Measurements from ENCODE around the gene STAC2.

The STAC2 gene

DNA sequence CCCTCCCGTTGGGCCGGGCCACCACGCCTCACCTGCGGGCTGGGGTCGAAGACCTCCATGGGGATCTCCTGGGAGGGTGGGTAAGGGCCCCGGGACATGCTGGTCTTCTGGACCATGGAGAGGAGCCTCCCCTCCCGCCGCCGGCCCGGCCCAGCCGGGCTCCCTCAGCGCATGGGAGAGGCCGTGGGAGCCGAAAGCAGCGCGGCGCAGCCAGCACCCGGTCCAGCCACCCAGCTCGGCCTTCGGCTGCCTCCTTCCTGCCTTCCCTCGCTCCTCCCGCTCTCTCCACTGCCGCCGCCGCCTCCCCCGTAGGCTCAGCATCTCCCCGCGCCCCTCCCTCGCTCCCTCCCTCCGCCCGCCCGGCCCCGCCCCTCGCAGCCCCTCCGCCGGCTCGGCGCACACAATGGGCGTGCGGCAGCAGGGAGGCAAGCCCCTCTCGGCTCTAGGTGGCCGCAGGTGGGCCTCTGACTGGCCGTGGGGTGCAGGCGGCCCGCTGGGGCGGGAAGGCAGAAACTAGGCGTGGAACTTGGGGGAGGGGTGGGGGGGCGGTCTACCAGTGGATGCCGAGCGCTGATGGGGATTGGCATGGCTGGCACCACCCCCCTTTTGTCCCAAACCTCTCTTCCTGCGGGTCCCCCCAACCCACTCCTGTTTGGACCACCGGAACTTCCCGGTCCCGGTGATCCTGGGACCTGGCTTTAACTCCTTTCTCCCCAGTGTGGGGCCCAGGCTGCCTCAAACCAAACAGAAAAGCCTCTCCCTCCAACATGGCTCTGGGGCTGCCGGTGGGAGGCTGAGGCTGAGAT, 28.2 kb downstream of the STAC2 start, which contains the start of gene CACNB1:
TSS of gene CACNB1 (minus strand) at position 290 of the 806 bp plus-strand sequence. CDS start at position 116, 174 bp downstream.
- H3K27me3 ChIP-seq (ENCODE audit: control insufficient read depth, insufficient read depth, low read length): no peaks in the 10 kb centered on the region
- peak within 1 kb of the TSS; percentile 46 for H3K9ac ChIP-seq (ENCODE audit: low read length)
- H3K36me3 ChIP-seq (ENCODE audit: control insufficient read depth, insufficient read depth, low read length): peaks cover 21% of the 10 kb centered on the region
- peak within 1 kb of the TSS; percentile 75 for H3K27ac ChIP-seq (ENCODE audit: low read depth, low read length)
- peaks cover 12% of the 10 kb centered on the region for H3K4me1 ChIP-seq (ENCODE audit: control insufficient read depth, insufficient read depth, low read length)
- peak within 1 kb of the TSS; percentile 69 for H3K4me3 ChIP-seq (ENCODE audit: low read length)

DNA sequence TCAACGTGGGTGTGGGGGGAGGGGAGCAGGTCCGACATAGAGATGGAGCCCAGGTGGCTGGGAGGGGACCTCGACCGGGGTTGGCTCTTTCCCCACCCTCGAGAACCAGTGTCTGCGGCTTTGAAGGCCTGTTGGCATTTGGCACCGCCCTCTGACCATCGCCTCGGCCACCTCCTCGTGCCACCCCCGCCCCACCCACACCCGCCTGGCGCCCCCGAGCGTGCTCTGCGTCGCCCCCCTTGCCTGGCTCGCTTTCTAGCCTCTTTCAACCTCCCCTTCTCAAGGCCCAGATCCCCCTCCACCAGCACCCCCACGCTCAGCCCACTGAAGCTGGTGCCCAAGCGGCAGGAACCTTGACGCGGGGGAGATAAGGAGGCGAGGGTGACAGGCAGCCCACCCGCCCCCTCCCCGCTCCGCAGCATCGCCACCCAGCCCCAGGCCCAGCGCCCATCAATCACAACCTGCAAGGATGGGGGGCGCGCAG, 28.9 kb downstream of the STAC2 start:
- H3K4me1 ChIP-seq (ENCODE audit: control insufficient read depth, insufficient read depth, low read length): peaks cover 12% of the 10 kb centered on the region
- peak overlapping the region; percentile 75 for H3K27ac ChIP-seq (ENCODE audit: low read depth, low read length)
- peaks cover 20% of the 10 kb centered on the region for H3K36me3 ChIP-seq (ENCODE audit: control insufficient read depth, insufficient read depth, low read length)
- no peaks in the 10 kb centered on the region for H3K27me3 ChIP-seq (ENCODE audit: control insufficient read depth, insufficient read depth, low read length)
- peak overlapping the region; percentile 69 for H3K4me3 ChIP-seq (ENCODE audit: low read length)
- H3K9ac ChIP-seq (ENCODE audit: low read length): peak overlapping the region; percentile 46

DNA sequence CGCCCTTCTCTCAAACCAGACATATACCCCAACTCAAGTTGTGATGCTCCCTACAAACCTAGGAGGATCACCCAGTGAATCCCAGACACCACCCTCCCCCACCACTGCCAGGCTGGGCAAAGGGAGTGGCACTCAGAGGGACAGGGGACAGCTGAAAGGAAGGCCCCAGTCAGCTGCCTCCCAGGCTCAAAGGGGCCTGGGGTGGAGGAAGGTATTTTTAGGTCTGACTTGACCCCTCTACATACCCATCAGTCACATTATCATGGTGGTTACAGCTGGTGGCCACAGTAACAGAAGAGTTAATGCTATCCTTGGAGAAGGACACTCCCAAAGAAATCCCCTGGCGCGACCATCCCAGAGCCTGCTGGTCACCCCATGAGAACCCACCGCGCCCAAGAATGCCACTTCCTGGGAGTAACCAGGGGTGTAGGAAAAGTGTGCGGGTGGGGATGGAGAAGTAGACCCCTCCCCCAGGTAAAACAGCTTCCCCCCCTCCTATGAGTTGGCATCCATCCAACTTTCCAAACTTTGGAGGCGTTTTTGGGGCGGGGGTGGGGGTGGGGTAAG, 29.4 kb downstream of the STAC2 start:
- Histone ChIP-seq H3K27me3 (ENCODE audit: control insufficient read depth, insufficient read depth, low read length) (no peaks in the 10 kb centered on the region), H3K9ac (ENCODE audit: low read length) (no peak overlapping the region), H3K27ac (ENCODE audit: low read depth, low read length) (no peak overlapping the region), H3K36me3 (ENCODE audit: control insufficient read depth, insufficient read depth, low read length) (peaks cover 20% of the 10 kb centered on the region), H3K4me3 (ENCODE audit: low read length) (peak overlapping the region; percentile 53), H3K4me1 (ENCODE audit: control insufficient read depth, insufficient read depth, low read length) (peaks cover 11% of the 10 kb centered on the region)

DNA sequence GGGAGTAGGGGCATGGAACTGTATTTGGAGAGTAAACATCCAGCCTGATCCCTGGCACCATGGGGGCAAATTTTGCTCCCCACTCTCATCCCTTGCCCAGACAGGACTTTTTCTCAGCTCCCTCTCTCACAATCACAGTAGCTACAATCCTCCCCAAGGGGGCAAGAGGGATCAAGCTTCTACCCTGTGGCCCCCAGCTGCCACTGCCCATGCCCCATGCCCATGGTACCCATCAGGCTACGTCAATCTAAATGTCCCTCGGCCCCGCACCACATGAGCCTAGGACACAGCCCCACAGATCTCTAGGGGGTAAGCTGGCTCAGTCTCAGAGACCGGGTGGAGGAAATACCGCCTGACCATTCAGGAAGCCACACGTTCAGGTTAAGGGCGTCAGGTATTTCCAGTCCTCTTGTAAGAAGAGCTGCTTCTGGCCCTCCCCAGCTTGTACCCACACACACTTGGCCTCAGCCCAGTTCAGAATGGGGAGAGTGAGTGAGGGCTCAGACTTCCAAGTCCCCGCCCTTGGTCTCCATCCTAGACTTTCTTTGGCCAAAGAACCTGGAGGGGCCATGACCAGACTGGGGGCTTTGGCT, 30.1 kb downstream of the STAC2 start:
- Histone ChIP-seq H3K36me3 (ENCODE audit: control insufficient read depth, insufficient read depth, low read length) (peaks cover 18% of the 10 kb centered on the region), H3K27ac (ENCODE audit: low read depth, low read length) (no peak overlapping the region), H3K9ac (ENCODE audit: low read length) (no peak overlapping the region), H3K4me1 (ENCODE audit: control insufficient read depth, insufficient read depth, low read length) (peaks cover 4% of the 10 kb centered on the region), H3K27me3 (ENCODE audit: control insufficient read depth, insufficient read depth, low read length) (no peaks in the 10 kb centered on the region), H3K4me3 (ENCODE audit: low read length) (peak overlapping the region; percentile 2)

DNA sequence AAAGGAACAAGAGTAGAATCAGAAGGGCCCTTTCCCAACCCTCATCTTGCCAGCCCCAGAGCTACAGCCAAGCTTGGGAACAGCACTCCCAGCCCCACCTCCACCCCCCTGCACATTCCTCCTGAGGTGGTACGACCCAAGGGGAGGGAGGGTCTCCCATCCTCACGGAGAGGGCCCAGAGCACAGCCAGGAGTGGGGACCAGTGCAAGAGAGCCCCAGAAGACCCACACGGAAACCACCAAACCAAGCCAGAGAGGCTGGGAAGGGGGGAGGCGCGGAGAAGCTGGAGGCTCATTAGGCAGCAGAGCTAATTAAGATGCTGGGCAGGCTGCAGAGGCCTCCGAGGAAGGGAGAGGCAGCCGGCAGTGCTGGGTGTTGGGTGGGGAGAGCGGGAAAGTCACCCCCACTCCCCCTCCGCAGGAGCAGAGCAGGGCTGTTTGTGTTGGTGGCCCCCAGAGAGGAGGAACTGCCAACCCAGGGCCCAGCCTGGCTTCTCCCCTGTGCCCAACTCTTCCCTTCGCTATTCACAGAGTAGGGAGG, 30.7 kb downstream of the STAC2 start:
- Histone ChIP-seq H3K4me1 (ENCODE audit: control insufficient read depth, insufficient read depth, low read length) (peaks cover 3% of the 10 kb centered on the region), H3K27ac (ENCODE audit: low read depth, low read length) (no peak overlapping the region), H3K4me3 (ENCODE audit: low read length) (no peak overlapping the region), H3K36me3 (ENCODE audit: control insufficient read depth, insufficient read depth, low read length) (peaks cover 18% of the 10 kb centered on the region), H3K9ac (ENCODE audit: low read length) (no peak overlapping the region), H3K27me3 (ENCODE audit: control insufficient read depth, insufficient read depth, low read length) (no peaks in the 10 kb centered on the region)

DNA sequence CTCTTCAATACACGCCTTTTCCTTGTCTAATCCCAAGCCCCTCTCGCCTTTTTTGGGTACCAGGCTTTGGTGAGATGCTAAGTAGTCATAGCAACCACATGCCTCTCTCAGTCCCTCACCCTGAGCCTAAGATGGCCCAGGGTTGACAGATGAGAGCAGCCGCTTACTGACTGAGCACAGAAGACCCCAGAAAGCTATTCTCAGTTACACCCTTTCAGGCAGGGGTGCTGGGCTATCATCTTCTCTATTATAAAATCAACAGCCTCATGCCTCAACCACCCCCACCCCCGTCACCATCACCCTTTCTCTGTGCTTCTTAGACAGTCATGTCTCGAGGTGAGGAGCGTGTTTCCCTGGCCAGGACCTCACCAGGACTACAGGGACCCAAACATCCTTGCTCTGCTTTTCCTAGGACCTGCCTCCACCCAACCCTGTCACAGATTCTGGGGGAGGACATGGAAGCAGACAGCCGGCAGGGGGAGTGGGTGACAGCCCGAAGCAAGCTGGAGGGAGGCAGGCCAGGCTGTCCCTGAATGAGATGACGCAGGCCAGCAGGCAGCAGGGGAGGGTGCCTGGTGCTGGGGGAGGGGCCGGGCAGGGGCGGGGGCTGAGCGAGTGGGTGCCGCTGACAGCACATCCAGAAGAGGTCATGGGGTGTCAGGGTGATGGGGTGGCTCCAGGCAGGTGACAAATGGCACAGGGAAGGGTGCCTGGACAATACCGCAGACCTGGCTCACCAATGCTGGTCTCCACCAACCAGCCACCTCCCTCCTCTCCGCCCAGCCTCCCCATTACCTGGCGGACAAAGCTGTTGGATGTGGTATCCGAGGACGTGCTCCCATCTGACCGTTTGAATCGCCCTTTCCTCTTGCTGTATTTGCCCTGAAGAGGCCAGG, 31.4 kb downstream of the STAC2 start:
- H3K9ac ChIP-seq (ENCODE audit: low read length): no peak overlapping the region
- H3K27me3 ChIP-seq (ENCODE audit: control insufficient read depth, insufficient read depth, low read length): no peaks in the 10 kb centered on the region
- no peak overlapping the region for H3K27ac ChIP-seq (ENCODE audit: low read depth, low read length)
- H3K36me3 ChIP-seq (ENCODE audit: control insufficient read depth, insufficient read depth, low read length): peaks cover 18% of the 10 kb centered on the region
- H3K4me3 ChIP-seq (ENCODE audit: low read length): no peak overlapping the region
- peaks cover 3% of the 10 kb centered on the region for H3K4me1 ChIP-seq (ENCODE audit: control insufficient read depth, insufficient read depth, low read length)

DNA sequence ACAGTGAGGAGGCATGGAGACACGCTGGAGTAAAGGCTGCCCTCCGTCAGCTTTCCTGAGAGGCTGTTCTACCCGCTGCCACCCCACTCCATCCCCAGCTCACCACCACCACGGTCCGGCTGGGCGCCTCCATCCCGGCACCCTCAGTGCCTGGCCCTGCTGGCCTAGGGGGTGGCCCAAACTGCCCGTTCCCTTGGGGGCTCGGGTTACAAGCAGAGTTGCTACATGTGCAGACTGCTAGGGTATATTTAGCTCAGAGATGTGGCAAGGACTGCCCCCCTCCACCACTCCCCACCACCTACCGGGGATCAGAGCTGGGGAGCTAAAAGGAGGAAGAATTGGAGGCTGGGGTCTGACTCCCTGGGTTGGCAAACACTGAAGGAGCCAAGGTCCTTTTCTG, 32.4 kb downstream of the STAC2 start:
- Histone ChIP-seq H3K27ac (ENCODE audit: low read depth, low read length) (no peak overlapping the region), H3K36me3 (ENCODE audit: control insufficient read depth, insufficient read depth, low read length) (peaks cover 18% of the 10 kb centered on the region), H3K27me3 (ENCODE audit: control insufficient read depth, insufficient read depth, low read length) (no peaks in the 10 kb centered on the region), H3K4me3 (ENCODE audit: low read length) (no peak overlapping the region), H3K9ac (ENCODE audit: low read length) (no peak overlapping the region), H3K4me1 (ENCODE audit: control insufficient read depth, insufficient read depth, low read length) (peaks cover 3% of the 10 kb centered on the region)

DNA sequence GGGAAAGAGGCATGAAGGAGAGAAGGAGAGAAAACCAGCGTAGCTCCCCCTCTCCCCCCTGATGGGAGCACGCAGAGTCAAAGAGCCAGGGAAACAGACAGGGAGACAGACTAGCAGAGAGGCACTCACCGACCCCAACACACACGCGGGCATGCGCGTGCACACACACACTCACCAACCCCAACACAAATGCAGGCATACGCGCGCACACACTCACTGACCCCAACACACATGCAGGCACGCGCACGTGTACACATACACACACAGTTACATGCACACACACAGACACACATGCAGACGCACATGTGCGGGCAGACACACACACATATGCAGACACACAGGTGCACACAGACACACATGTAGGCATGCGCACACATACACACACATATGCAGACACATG, 32.8 kb downstream of the STAC2 start:
- no peak overlapping the region for H3K9ac ChIP-seq (ENCODE audit: low read length)
- H3K36me3 ChIP-seq (ENCODE audit: control insufficient read depth, insufficient read depth, low read length): peaks cover 18% of the 10 kb centered on the region
- no peak overlapping the region for H3K27ac ChIP-seq (ENCODE audit: low read depth, low read length)
- peaks cover 3% of the 10 kb centered on the region for H3K4me1 ChIP-seq (ENCODE audit: control insufficient read depth, insufficient read depth, low read length)
- no peaks in the 10 kb centered on the region for H3K27me3 ChIP-seq (ENCODE audit: control insufficient read depth, insufficient read depth, low read length)
- no peak overlapping the region for H3K4me3 ChIP-seq (ENCODE audit: low read length)

DNA sequence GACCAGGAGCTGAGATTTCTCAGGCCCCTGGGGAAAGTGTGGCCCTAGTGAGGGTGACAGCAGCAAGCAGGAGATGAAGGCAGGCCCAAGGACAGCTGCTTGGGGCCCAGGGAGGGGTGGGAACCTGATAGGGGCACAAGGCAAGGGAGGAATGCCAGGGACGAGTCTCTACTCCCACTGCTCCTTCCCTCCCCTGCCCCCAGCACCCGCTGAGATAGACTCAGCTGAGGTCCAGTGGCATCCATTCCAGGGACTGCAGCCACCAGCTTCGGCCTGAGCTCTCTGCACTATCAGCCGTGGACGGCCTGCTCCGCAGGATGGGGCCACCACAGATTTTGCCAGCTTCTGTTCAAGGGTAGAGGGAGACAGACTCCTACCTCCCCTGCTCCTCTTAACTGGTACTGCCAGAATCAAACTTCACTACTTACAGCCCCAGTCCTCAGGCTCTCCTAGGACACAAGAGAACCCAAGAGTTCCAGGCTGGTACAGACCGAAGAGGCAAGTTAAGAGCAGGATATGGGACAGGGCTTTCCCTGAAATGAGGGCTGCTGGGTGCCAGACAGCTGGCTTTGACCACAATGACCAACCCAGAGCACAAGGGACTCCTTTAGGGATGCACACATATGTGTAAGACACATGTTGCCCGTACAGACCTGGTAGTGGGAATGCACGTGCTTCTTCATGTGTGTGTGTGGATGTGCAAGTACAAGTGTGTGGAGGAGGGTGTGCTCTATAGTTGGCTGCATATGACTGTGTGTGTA, 33.8 kb downstream of the STAC2 start:
- peaks cover 18% of the 10 kb centered on the region for H3K36me3 ChIP-seq (ENCODE audit: control insufficient read depth, insufficient read depth, low read length)
- no peak overlapping the region for H3K4me3 ChIP-seq (ENCODE audit: low read length)
- H3K27ac ChIP-seq (ENCODE audit: low read depth, low read length): no peak overlapping the region
- no peaks in the 10 kb centered on the region for H3K27me3 ChIP-seq (ENCODE audit: control insufficient read depth, insufficient read depth, low read length)
- peaks cover 3% of the 10 kb centered on the region for H3K4me1 ChIP-seq (ENCODE audit: control insufficient read depth, insufficient read depth, low read length)
- H3K9ac ChIP-seq (ENCODE audit: low read length): no peak overlapping the region

DNA sequence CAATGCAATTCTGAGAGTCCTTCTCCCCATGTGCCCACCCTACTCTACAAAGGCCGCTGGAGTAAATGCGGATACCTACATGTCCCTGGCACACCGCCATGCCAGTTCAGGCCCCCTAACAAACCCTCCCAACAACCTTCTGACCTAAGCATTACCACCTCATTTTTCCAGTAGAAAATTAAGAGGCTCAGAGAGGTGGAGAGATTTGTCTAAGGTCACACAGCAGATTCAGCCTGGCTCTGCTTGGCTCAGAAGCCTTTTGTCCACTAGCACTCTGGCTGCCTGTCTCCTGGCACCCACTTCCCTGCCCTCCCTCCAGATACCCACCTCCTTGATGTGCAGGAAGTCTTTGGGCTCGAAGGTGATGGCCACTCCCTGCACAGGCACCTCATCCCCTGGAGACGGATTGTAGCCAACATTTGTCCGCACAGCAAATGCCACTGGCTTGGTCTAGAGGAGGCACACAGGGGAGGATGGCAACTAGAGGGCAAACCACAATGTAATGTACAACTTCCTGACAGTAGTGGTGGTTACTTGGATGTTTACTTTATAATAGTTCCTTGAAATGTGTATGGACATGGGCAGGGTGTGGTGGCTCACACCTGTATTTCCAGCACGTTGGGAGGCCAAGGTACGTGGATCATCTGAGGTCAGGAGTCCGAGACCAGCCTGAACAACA, 38.5 kb downstream of the STAC2 start:
- Histone ChIP-seq H3K4me1 (ENCODE audit: control insufficient read depth, insufficient read depth, low read length) (no peaks in the 10 kb centered on the region), H3K27me3 (ENCODE audit: control insufficient read depth, insufficient read depth, low read length) (no peaks in the 10 kb centered on the region), H3K27ac (ENCODE audit: low read depth, low read length) (no peak overlapping the region), H3K36me3 (ENCODE audit: control insufficient read depth, insufficient read depth, low read length) (peaks cover 9% of the 10 kb centered on the region), H3K4me3 (ENCODE audit: low read length) (no peak overlapping the region), H3K9ac (ENCODE audit: low read length) (no peak overlapping the region)

DNA sequence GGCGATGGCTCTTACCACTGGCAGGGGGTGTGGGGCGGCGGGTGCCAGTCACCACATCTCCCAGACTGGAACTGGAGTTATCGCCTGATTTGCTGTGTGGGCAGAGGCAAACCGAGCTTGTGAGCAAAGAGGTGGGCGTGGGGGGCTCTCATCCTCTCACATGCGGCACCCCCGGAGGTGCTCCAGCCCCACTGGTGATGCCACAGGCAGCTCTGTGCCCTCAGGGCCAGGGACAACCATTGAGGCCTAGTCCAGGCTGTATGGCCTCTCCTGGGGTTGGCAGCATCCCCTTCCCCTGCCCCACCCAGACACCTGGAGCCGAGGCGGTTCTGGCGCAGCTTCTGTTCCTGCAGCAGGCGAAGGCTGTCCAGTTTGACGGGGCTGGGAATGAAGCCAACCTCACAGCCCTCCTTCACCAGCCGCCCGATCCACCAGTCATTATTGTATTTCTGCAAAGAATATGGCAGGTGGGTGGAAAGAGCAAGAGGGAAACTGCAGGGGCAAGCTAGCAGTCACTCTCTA, 39.2 kb downstream of the STAC2 start:
- Histone ChIP-seq H3K27ac (ENCODE audit: low read depth, low read length) (no peak overlapping the region), H3K9ac (ENCODE audit: low read length) (no peak overlapping the region), H3K4me1 (ENCODE audit: control insufficient read depth, insufficient read depth, low read length) (no peaks in the 10 kb centered on the region), H3K36me3 (ENCODE audit: control insufficient read depth, insufficient read depth, low read length) (peaks cover 3% of the 10 kb centered on the region), H3K4me3 (ENCODE audit: low read length) (no peak overlapping the region), H3K27me3 (ENCODE audit: control insufficient read depth, insufficient read depth, low read length) (no peaks in the 10 kb centered on the region)

Measured in rectal smooth muscle tissue (tissue), 1 donor.